HepG2 (cell line): ENCODE results near the gene CCDC14. TPM values are rescaled to one million over a fixed set of nuclear protein-coding genes. Genes with fewer than 3 reads are reported as not detected.

Source experiments
- ATF7-NPFF ChIP-seq: sonication (generic); formaldehyde crosslinking; IDR thresholded peaks from 2 replicates; pipeline ENCODE4 v1.8.1; 2023; ENCODE audit warnings: mild to moderate bottlenecking, low read depth, missing genetic modification reagents, moderate library complexity
- CREM ChIP-seq, 2 experiments: sonication (generic) in 1 of 2; formaldehyde crosslinking in 1 of 2; IDR thresholded peaks; 2 replicates each; pipeline versions ENCODE4 v1.4.0 to v1.6.1; 2016 to 2020; ENCODE audit warnings: antibody characterized with exemption in 1 of 2, mild to moderate bottlenecking in 1 of 2, missing genetic modification reagents in 1 of 2
- HINFP ChIP-seq: sonication (generic); formaldehyde crosslinking; IDR thresholded peaks from 2 replicates; pipeline ENCODE4 v1.4.0; 2020; ENCODE audit warnings: low read depth, mild to moderate bottlenecking, missing genetic modification reagents
- MLLT10 ChIP-seq: sonication (generic); formaldehyde crosslinking; IDR thresholded peaks from 2 replicates; pipeline ENCODE4 v1.4.0; 2020; ENCODE audit warnings: missing genetic modification reagents
- NFIC ChIP-seq: IDR thresholded peaks from 2 replicates; pipeline ENCODE4 v1.6.1; 2012; ENCODE audit warnings: mild to moderate bottlenecking, low read length, inconsistent platforms
- PBX3 ChIP-seq: sonication (generic); formaldehyde crosslinking; IDR thresholded peaks from 2 replicates; pipeline ENCODE4 v1.8.1; 2023; ENCODE audit warnings: missing genetic modification reagents, inconsistent platforms, borderline replicate concordance
- RNF219 ChIP-seq: sonication (generic); formaldehyde crosslinking; IDR thresholded peaks from 2 replicates; pipeline ENCODE4 v1.5.0; 2020; ENCODE audit warnings: mild to moderate bottlenecking, missing genetic modification reagents
- STAT6 ChIP-seq: sonication (generic); formaldehyde crosslinking; IDR thresholded peaks from 2 replicates; pipeline ENCODE4 v1.4.0; 2020; ENCODE audit warnings: missing genetic modification reagents, mild to moderate bottlenecking, borderline replicate concordance
- TRIM22 ChIP-seq: fragments of 450-650 bp; IDR thresholded peaks from 2 replicates; pipeline ENCODE4 v1.6.1; 2017
- U2AF1 ChIP-seq: fragments of 200-400 bp; formaldehyde crosslinking; optimal IDR thresholded peaks from 2 replicates; pipeline ENCODE3; 2017; ENCODE audit warnings: mild to moderate bottlenecking, low read depth, low read length
- ZNF367 ChIP-seq: sonication (generic); formaldehyde crosslinking; IDR thresholded peaks from 2 replicates; pipeline ENCODE4 v1.4.0; 2020; ENCODE audit warnings: missing genetic modification reagents, borderline replicate concordance
- ZNF607 ChIP-seq: sonication (generic); formaldehyde crosslinking; IDR thresholded peaks from 2 replicates; pipeline ENCODE4 v1.5.1; 2020; ENCODE audit warnings: missing genetic modification reagents, mild to moderate bottlenecking, borderline replicate concordance
- ZNF687 ChIP-seq: sonication (generic); formaldehyde crosslinking; IDR thresholded peaks from 2 replicates; pipeline ENCODE4 v1.5.1; 2020; ENCODE audit warnings: mild to moderate bottlenecking, missing genetic modification reagents, moderate library complexity
- polyA plus RNA-seq, 8 experiments: library from polyadenylated mRNA; depleted of rRNA in 3 of 8; stranded (reverse) in 7 of 8; unstranded in 1 of 8; fragments of >200 nt; fragmentation: Illumina TruSeq in 4 of 8; extraction: Trizol in 4 of 8; gene quantifications; 2 replicates each; pipeline versions ENCODE4 v1.2.1 to v1.2.3, GENCODE V29; 2011 to 2016; ENCODE audit warnings: low read depth in 4 of 8, missing spikeins in 1 of 8, mixed read lengths in 1 of 8; ENCODE audit not compliant: insufficient read depth in 1 of 8
- total RNA-seq, 5 experiments: library from RNA; depleted of rRNA; stranded (reverse); fragments of >200 nt; fragmentation: Illumina TruSeq; extraction: Trizol; gene quantifications; 2 replicates each; pipeline ENCODE4 v1.2.3, GENCODE V29; 2016; ENCODE audit warnings: low read depth in 1 of 5

Gene CCDC14
- total and polyA plus RNA-seq, 2 of the 13 experiments (the other 11 are each of a cell fraction or from before 2014, with no cell fraction given) = 48.7 to 49.0 TPM

GRCh38 chr3:123960781-123961507, at the start of gene CCDC14 (continued):
- no peak; the same call in 1 of the 2 replicates for TF ChIP-seq STAT6
- peak; percentile 94 for TF ChIP-seq ZNF687 (CRISPR knock-in tag)
- peak; percentile 22; the same call in 1 of the 2 replicates for TF ChIP-seq ZNF607
- no peak for TF ChIP-seq PBX3 (CRISPR knock-in tag)
- TF ChIP-seq CREM (IDR thresholded peaks at IDR 0.05) = no peak
- TF ChIP-seq CREM (CRISPR knock-in tag; IDR thresholded peaks at IDR 0.05) = no peak
- TF ChIP-seq ATF7-NPFF (CRISPR knock-in tag) = peak; percentile 79; the same call in 1 of the 2 replicates
- no peak for TF ChIP-seq NFIC
- TF ChIP-seq ZNF367 = no peak
- no peak for TF ChIP-seq TRIM22
- no peak for TF ChIP-seq HINFP (CRISPR knock-in tag)
- no peak for TF ChIP-seq RNF219 (CRISPR knock-in tag)
- no peak for TF ChIP-seq MLLT10 (CRISPR knock-in tag)
- TF ChIP-seq U2AF1 = no peak
